Fibroblast of villous mesenchyme (primary cell): ENCODE data around the gene ANO6. TPM values are rescaled to one million over a fixed set of nuclear protein-coding genes. Genes with fewer than 3 reads are reported as not detected.
A peak's percentile ranks its signal among the peaks of the same experiment; 100 is the strongest.

Source experiments
- DNase-seq: peaks from one replicate; pipeline ENCODE4 v3.0.0-alpha.2; 2010; ENCODE audit warnings: low read depth
- H3K4me3 ChIP-seq: 2 replicates; pipeline ENCODE4 v1.5.1; 2011; ENCODE audit warnings: low read depth, mild to moderate bottlenecking, low read length
- CTCF ChIP-seq: IDR thresholded peaks from 2 replicates; pipeline ENCODE4 v1.5.1; 2012; ENCODE audit warnings: low read depth, mild to moderate bottlenecking, low read length; ENCODE audit not compliant: insufficient read depth
- total RNA-seq: library from RNA; depleted of rRNA; stranded (reverse); fragments of >200 nt; gene quantifications from 2 replicates; pipeline ENCODE4 v1.2.3, GENCODE V29; 2012

The ANO6 gene
- total RNA-seq, 1 donor: 91.5 TPM

DNA sequence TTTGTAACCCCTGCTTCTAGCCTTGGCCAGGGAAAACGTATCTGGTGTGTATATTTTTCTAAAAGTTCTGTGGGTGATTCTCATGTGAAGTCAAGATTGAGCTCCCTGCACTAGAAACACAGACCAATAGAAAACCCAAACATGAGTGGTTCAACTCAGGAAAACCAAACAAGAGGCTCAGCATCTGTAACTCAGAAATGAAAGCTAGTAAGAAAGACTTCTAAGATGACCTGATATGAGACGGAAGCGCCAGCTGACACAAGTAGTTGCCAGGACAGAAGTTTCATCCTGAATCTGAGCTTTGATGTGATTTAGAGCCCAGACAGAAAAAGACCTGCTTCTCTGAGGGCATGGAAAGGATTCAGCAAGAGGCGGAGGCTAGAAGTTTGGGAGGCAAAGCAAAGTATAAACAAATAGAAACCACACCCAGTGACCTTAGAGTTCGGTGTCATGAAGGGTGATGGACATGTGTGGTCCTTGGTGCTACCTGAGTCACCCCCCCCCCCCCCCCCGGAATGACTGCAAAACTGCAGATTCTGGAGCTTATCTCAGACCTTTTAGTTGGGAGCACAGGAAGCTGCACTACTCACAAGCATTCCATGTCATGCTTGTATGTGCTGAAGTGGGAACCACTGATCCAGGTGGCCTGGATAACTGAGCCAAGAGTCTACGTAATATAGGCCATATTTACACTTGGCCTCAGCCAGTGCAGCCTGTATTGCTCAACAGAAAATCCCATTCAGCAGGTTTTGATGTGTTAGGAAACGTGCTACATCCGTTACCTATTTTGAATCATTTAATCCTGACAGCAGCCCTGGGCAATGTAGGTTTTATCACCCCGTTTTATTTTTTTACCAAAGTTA, 191.3 kb downstream of the ANO6 start:
- DNase-seq: peak; percentile 87
- no peak for TF ChIP-seq CTCF
- no peak overlapping the region for H3K4me3 ChIP-seq

DNA sequence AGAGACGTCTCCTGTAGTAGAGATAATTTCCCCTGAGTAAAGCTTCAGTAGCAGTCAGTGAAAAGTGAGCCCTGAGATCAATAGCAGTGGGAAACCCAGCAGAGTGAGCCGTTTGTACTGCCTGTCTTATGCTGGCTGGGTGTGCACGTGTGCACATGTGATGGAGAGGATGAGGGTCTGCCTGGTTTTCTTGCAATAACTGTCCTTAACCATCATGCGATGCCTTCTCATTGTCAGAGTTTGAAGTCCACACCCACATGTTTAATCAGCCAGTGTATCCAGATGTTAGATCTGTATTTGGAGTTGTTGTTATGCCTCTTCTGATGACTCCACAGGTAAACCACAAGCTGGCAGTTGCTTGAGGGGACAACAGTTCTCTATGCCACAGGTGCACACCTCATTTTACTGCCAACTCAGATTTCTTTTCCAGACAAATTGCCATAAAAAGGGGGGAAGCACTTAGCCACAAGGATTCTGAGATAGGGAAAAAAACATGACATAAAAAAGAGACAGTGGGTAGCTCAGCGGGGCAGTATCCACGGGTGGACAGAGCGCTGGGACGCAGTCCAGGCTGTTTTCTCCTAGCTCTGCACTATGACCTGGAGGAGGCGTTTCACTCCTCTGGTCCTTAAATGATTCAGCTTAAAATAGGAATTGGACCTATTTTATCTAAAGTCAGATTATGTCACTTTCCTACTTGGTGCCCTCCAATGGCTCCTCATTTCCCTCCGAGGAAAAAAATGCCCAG, 192.3 kb downstream of the ANO6 start:
- no peak for DNase-seq
- no peak for TF ChIP-seq CTCF
- no peak overlapping the region for H3K4me3 ChIP-seq

DNA sequence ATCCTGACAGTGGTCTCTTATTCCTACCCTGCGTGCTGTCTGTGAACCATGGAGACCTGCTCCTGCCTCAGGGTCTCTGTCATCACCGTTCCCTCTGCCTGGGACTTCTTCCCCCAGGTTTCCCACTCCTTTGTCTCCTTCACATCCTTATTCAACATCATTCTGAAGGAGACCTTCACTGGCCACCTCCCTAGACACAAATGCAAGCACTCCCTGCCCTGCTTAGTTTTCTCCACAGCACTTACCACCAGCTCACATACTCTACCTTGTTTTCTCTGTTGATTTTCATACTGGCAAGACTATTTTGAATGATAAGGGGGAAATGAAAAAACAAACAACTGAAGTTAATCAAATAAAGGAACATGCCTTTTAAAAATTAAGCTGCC, 192.8 kb downstream of the ANO6 start:
- no peak for TF ChIP-seq CTCF
- DNase-seq: no peak
- H3K4me3 ChIP-seq: no peak overlapping the region

GRCh38 chr12:45409966-45410365, 194.1 kb downstream of the ANO6 start:
- no peak overlapping the region for H3K4me3 ChIP-seq
- DNase-seq: peak; percentile 44
- TF ChIP-seq CTCF: no peak

DNA sequence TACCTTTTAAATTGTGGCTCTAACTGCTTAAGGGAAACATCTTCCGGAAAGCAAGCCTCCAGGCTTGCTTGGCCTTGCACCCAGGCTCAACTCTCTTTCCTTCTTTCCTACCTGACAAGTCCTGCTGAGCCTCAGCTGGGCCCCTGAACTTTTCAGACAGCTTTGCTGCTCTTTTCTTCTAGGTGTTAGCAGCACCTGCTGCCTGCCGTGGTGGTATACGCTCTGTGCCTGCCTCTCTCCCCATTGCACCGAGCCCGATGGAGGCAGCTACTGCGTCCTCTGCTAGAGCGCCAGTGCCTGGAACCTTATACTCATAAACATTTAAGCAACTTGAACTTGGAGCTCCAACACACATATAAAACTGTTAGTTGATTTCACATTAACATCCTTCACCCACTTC, 195.7 kb downstream of the ANO6 start:
- TF ChIP-seq CTCF: no peak
- H3K4me3 ChIP-seq: no peak overlapping the region
- no peak for DNase-seq

- no peak for TF ChIP-seq CTCF
- H3K4me3 ChIP-seq: no peak overlapping the region
- peak; percentile 98 for DNase-seq
Measured at GRCh38 chr12:45415393-45415817, 199.5 kb downstream of the ANO6 start.
